ENCODE data around the gene EML1.

EML1 gene

DNA sequence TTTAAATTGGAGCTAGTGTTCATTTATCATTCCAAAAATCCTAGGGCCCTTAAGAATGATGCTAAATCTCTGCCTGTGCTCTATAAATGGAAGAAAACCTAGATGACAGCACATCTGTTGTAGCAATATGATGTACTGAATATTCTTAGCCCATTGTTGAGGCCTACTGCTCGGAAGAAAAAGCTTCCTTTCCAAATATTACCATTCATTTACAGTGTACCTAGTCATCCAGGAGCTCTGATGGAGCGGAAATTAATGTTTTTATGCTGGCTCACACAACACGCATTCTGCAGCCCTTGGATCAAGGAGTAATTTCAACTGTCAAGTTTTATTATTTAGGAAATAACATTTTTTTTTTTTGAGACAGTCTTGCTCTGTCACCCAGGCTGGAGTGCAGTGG is 77.4 kb downstream of the EML1 start:
- TF ChIP-seq BHLHE40 (IDR thresholded peaks at IDR 0.05; ENCODE audit: borderline replicate concordance) (no peak), HDGF (IDR thresholded peaks at IDR 0.05; ENCODE audit: borderline replicate concordance) (no peak), SUZ12 (IDR thresholded peaks at IDR 0.05) (no peak), TARDBP (IDR thresholded peaks at IDR 0.05) (no peak), SP1 (IDR thresholded peaks at IDR 0.05) (no peak), LEF1 (IDR thresholded peaks at IDR 0.05; ENCODE audit: borderline replicate concordance) (no peak)
- TF ChIP-seq, protein P1, sequence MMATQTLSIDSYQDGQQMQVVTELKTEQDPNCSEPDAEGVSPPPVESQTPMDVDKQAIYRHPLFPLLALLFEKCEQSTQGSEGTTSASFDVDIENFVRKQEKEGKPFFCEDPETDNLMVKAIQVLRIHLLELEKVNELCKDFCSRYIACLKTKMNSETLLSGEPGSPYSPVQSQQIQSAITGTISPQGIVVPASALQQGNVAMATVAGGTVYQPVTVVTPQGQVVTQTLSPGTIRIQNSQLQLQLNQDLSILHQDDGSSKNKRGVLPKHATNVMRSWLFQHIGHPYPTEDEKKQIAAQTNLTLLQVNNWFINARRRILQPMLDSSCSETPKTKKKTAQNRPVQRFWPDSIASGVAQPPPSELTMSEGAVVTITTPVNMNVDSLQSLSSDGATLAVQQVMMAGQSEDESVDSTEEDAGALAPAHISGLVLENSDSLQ (IDR thresholded peaks at IDR 0.05): no peak
- DNase-seq (ENCODE audit: extremely low spot score): no peak
- ChIA-PET CTCF (interaction anchor here (1.2 kb wide), 1 partner anchor 32 kb away, joined by 4 read pairs; no protein-coding TSS in a partner anchor), POLR2A (no interaction called here)

DNA sequence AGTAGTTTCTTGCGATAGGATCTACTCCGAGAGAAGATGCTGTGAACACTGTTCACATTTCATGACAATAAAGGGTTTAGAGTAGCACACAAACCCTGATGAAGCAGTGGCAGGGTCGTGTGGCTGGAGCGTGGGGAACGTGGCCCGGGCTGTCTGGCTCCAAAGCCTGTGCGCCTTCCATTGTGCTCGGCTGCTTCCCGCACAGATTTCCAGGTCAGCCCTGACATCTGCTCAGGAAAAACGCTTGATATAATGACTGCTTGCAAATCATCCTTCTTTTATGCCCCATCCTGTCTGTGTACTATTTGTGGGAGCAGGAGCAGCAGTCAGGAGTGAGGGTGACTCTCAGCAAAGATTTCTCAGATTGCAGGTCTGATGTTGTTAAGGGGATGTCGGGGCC is 78.6 kb downstream of the EML1 start:
- ChIA-PET POLR2A (no interaction called here), CTCF (no interaction called here)
- TF ChIP-seq CTBP1 (IDR thresholded peaks at IDR 0.05; ENCODE audit: borderline replicate concordance): no peak
- TF ChIP-seq ELF4 (IDR thresholded peaks at IDR 0.05): no peak
- no peak for TF ChIP-seq HDGF (IDR thresholded peaks at IDR 0.05; ENCODE audit: borderline replicate concordance)
- TF ChIP-seq NFRKB (IDR thresholded peaks at IDR 0.05): no peak
- no peak for TF ChIP-seq BHLHE40 (IDR thresholded peaks at IDR 0.05; ENCODE audit: borderline replicate concordance)
- no peak for TF ChIP-seq L3MBTL2 (conservative IDR thresholded peaks at IDR 0.05)
- TF ChIP-seq ZNF384 (IDR thresholded peaks at IDR 0.05): no peak
- no peak for TF ChIP-seq SP1 (IDR thresholded peaks at IDR 0.05)
- no peak for TF ChIP-seq FOXK2 (IDR thresholded peaks at IDR 0.05)
- TF ChIP-seq FOXM1 (IDR thresholded peaks at IDR 0.05; ENCODE audit: borderline replicate concordance): no peak
- no peak for TF ChIP-seq ARNT (IDR thresholded peaks at IDR 0.05)

DNA sequence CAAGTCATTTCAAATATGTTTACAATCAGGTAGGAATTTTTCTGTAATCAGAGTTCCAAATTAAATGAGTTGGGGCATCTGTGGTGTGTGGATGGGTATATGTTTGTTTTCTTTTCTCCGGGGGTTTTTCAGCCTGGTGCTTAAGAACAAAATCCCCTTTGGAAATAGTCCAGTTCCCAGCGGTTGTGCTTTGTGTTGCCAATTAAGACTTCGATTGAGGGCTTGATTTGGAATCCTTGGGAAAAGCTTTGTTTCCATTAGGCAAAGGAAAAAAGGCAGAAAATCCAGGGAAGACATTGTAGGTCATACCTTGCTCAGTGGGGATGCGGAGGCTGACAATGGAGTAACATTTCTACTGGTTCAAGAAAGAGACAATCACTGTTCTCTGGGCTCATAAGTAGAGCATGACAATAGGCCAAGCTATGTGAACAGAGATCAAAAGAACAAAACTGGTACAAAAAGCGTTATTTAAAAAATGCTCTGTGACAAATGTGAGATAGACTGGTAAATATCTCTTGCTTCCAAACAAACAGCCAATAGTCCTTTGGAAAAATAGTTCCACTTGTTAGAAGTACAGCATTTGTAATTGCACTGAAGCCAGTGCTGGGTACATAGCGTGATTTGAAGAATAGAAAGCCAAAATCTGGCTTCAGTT is 79.7 kb downstream of the EML1 start:
- no peak for DNase-seq (ENCODE audit: extremely low spot score)
- CTCF ChIA-PET: interaction anchor here (0.7 kb wide), 1 partner anchor 190 kb away, joined by 3 read pairs; no protein-coding TSS in a partner anchor
- TF ChIP-seq FOXK2 (IDR thresholded peaks at IDR 0.05) (no peak), FOXM1 (IDR thresholded peaks at IDR 0.05; ENCODE audit: borderline replicate concordance) (no peak), L3MBTL2 (conservative IDR thresholded peaks at IDR 0.05) (no peak), LEF1 (IDR thresholded peaks at IDR 0.05; ENCODE audit: borderline replicate concordance) (no peak), ARNT (IDR thresholded peaks at IDR 0.05) (no peak), TARDBP (IDR thresholded peaks at IDR 0.05) (no peak), HDGF (IDR thresholded peaks at IDR 0.05; ENCODE audit: borderline replicate concordance) (no peak), FOXA1 (IDR thresholded peaks at IDR 0.05) (no peak)
- TF ChIP-seq, protein P1 (IDR thresholded peaks at IDR 0.05): no peak
- POLR2A ChIA-PET: no interaction called here

More for the DNA sequence above, 78.6 kb downstream of the EML1 start:
- DNase-seq (ENCODE audit: extremely low spot score): no peak

DNA sequence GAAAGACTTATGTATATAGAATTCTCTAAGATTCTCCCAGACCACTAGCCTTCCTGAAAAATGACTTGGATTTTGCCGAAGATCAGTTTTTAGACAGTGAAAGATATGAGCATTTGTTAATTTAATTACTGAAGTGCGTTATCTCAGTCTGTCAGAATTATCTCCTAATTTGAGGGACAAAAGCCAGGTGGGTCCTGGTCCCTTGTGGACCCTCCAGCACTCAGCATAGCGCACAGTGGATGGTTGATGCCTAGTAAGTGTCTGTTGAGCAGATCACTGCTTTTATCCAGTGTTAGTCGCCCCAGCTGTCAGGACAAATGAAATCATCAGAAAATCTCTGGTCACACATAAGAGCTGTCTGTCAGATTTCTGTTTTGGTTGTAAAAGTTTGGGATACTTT is 80.4 kb downstream of the EML1 start:
- POLR2A ChIA-PET: no interaction called here
- TF ChIP-seq ELF4 (IDR thresholded peaks at IDR 0.05) (no peak), FOXK2 (IDR thresholded peaks at IDR 0.05) (no peak), ARNT (IDR thresholded peaks at IDR 0.05) (no peak), LEF1 (IDR thresholded peaks at IDR 0.05; ENCODE audit: borderline replicate concordance) (no peak), FOXM1 (IDR thresholded peaks at IDR 0.05; ENCODE audit: borderline replicate concordance) (no peak), ZNF384 (IDR thresholded peaks at IDR 0.05) (no peak)
- no peak for DNase-seq (ENCODE audit: extremely low spot score)
- CTCF ChIA-PET: interaction anchor here (1.3 to 1.6 kb wide), 2 partner anchors 12 to 144 kb away, joined by 5 to 8 read pairs; no protein-coding TSS in a partner anchor

DNA sequence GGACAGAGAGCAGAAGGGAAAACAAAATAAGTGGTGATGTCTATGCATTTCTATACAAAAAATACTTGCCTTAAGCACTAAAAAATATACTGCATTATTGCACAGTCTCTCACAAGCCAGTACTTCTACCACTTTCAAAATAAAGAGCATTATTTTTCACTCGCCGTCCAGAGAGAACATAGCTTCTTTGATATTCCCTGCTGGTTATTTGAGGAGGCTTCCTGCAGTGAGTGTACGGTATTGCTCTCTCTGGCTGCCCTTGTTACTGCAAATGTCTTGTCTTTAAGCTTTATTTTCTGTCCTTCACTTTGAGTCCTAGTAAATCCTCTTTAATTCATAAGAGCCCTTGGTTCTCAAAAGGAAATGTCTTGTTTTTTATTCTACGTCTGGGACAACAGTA is 81.1 kb downstream of the EML1 start:
- ChIA-PET POLR2A (no interaction called here), CTCF (interaction anchor here (0.9 to 1.6 kb wide), 3 partner anchors 11 to 393 kb away, joined by 3 to 8 read pairs (median 5); partner anchors contain the start of genes CCNK and SETD3)
- no peak for TF ChIP-seq ZNF384 (IDR thresholded peaks at IDR 0.05)
- TF ChIP-seq TARDBP (IDR thresholded peaks at IDR 0.05): no peak
- TF ChIP-seq LEF1 (IDR thresholded peaks at IDR 0.05; ENCODE audit: borderline replicate concordance): no peak
- TF ChIP-seq FOXK2 (IDR thresholded peaks at IDR 0.05): no peak
- TF ChIP-seq SUZ12 (IDR thresholded peaks at IDR 0.05): no peak
- no peak for TF ChIP-seq NFRKB (IDR thresholded peaks at IDR 0.05)
- no peak for TF ChIP-seq L3MBTL2 (conservative IDR thresholded peaks at IDR 0.05)
- TF ChIP-seq ELF4 (IDR thresholded peaks at IDR 0.05): no peak
- DNase-seq (ENCODE audit: extremely low spot score): no peak

DNA sequence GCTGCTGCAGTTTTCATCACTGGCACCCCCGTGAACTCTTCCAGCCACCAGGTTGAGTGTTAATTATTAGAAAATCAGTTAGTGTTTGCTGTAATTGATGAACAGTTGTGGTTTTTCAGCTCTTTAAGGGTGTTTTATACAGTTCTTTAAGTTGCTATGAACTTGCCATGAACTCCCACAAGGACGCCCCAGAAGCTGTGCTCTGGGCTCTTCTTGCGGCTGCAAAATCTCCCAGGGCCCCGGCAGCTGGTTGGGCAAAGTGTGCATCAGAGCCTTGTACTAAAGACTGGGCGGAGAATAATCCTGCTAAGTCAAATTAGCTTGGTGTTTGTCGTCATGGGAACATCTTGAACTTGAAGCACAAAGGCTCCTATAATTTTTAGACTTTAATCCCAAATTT is 82.2 kb downstream of the EML1 start:
- no peak for DNase-seq (ENCODE audit: extremely low spot score)
- TF ChIP-seq, protein P1 (IDR thresholded peaks at IDR 0.05): no peak
- TF ChIP-seq ZNF384 (IDR thresholded peaks at IDR 0.05) (no peak), LEF1 (IDR thresholded peaks at IDR 0.05; ENCODE audit: borderline replicate concordance) (no peak), HDGF (IDR thresholded peaks at IDR 0.05; ENCODE audit: borderline replicate concordance) (no peak), FOXA1 (IDR thresholded peaks at IDR 0.05) (no peak), NFRKB (IDR thresholded peaks at IDR 0.05) (no peak), FOXM1 (IDR thresholded peaks at IDR 0.05; ENCODE audit: borderline replicate concordance) (no peak), ARNT (IDR thresholded peaks at IDR 0.05) (no peak), L3MBTL2 (conservative IDR thresholded peaks at IDR 0.05) (no peak), ELF4 (IDR thresholded peaks at IDR 0.05) (no peak), TARDBP (IDR thresholded peaks at IDR 0.05) (no peak), CTBP1 (IDR thresholded peaks at IDR 0.05; ENCODE audit: borderline replicate concordance) (no peak), SUZ12 (IDR thresholded peaks at IDR 0.05) (no peak)
- CTCF ChIA-PET: no interaction called here
- POLR2A ChIA-PET: no interaction called here

All from HEK293T (cell line).